Measurements from ENCODE around the gene KBTBD12. TPM values are rescaled to one million over a fixed set of nuclear protein-coding genes. Genes with fewer than 3 reads are reported as not detected.

Gene KBTBD12
- total and polyA plus RNA-seq, 2 experiments from 2014 or later = 0.07 TPM; not detected in 1

GRCh38 chr3:128014548-128014947 lies 99.5 kb downstream of the KBTBD12 start:
- Histone ChIP-seq H4K20me1 (ENCODE audit: insufficient read depth, poor library complexity, severe bottlenecking) (no peaks in the 10 kb centered on the region), H3K36me3 (replicated peaks; ENCODE audit: insufficient read depth, low read depth) (no peaks in the 10 kb centered on the region), H2AFZ (no peak overlapping the region), H3K27ac (no peak overlapping the region), H3K4me2 (no peak overlapping the region), H3K79me2 (no peaks in the 10 kb centered on the region), H3K9me3 (ENCODE audit: low read depth) (no peaks in the 10 kb centered on the region), H3K27me3 (no peaks in the 10 kb centered on the region), H3K4me3 (no peak overlapping the region), H3K9me2 (replicated peaks; ENCODE audit: insufficient read depth) (no peaks in the 10 kb centered on the region), H3K4me1 (ENCODE audit: insufficient read depth) (peaks cover 4% of the 10 kb centered on the region)
- TF ChIP-seq EZH2phosphoT487 (IDR thresholded peaks at IDR 0.05; ENCODE audit: low read depth, severe bottlenecking, unreplicated experiment) = no peak
- no peak for TF ChIP-seq CTCF (IDR thresholded peaks at IDR 0.05; ENCODE audit: poor library complexity)
- WGBS (ENCODE audit: low lambda C conversion rate, missing lambda C conversion rate) = 82% methylated on average over 3 of the region's 3 CpGs
- no peak for DNase-seq (ENCODE audit: low spot score)

GRCh38 chr3:128016502-128016901 lies 101.5 kb downstream of the KBTBD12 start:
- TF ChIP-seq CTCF (IDR thresholded peaks at IDR 0.05; ENCODE audit: poor library complexity) (no peak), EZH2 (IDR thresholded peaks at IDR 0.05; ENCODE audit: borderline replicate concordance) (no peak)
- no peaks in the 10 kb centered on the region for H3K79me2 ChIP-seq
- H3K27me3 ChIP-seq = no peaks in the 10 kb centered on the region
- H3K9me3 ChIP-seq (ENCODE audit: low read depth) = no peaks in the 10 kb centered on the region
- H4K20me1 ChIP-seq (ENCODE audit: insufficient read depth, poor library complexity, severe bottlenecking) = no peaks in the 10 kb centered on the region
- H3K4me3 ChIP-seq = no peak overlapping the region
- H3K4me1 ChIP-seq (ENCODE audit: insufficient read depth) = no peaks in the 10 kb centered on the region
- WGBS (ENCODE audit: low lambda C conversion rate, missing lambda C conversion rate) = 91% methylated on average over 1 of the region's 1 CpG
- H3K4me2 ChIP-seq = no peak overlapping the region
- no peak overlapping the region for H2AFZ ChIP-seq
- H3K9me2 ChIP-seq (replicated peaks; ENCODE audit: insufficient read depth) = no peaks in the 10 kb centered on the region
- H3K36me3 ChIP-seq (replicated peaks; ENCODE audit: insufficient read depth, low read depth) = no peaks in the 10 kb centered on the region
- DNase-seq (ENCODE audit: low spot score) = no peak
- no peak overlapping the region for H3K27ac ChIP-seq

- no peak overlapping the region for H2AFZ ChIP-seq
- WGBS (ENCODE audit: low lambda C conversion rate, missing lambda C conversion rate) = 85% methylated on average over 10 of the region's 10 CpGs
- no peaks in the 10 kb centered on the region for H3K9me3 ChIP-seq (ENCODE audit: low read depth)
- DNase-seq (ENCODE audit: low spot score) = no peak
- H3K27me3 ChIP-seq = peaks cover 7% of the 10 kb centered on the region
- H3K4me1 ChIP-seq (ENCODE audit: insufficient read depth) = no peaks in the 10 kb centered on the region
- no peaks in the 10 kb centered on the region for H3K79me2 ChIP-seq
- no peaks in the 10 kb centered on the region for H3K9me2 ChIP-seq (replicated peaks; ENCODE audit: insufficient read depth)
- no peak overlapping the region for H3K4me3 ChIP-seq
- no peaks in the 10 kb centered on the region for H4K20me1 ChIP-seq (ENCODE audit: insufficient read depth, poor library complexity, severe bottlenecking)
- no peaks in the 10 kb centered on the region for H3K36me3 ChIP-seq (replicated peaks; ENCODE audit: insufficient read depth, low read depth)
- TF ChIP-seq EZH2phosphoT487 (IDR thresholded peaks at IDR 0.05; ENCODE audit: low read depth, severe bottlenecking, unreplicated experiment) (no peak), EZH2 (IDR thresholded peaks at IDR 0.05; ENCODE audit: borderline replicate concordance) (no peak), CTCF (IDR thresholded peaks at IDR 0.05; ENCODE audit: poor library complexity) (no peak)
- H3K4me2 ChIP-seq = no peak overlapping the region
- no peak overlapping the region for H3K27ac ChIP-seq
These were observed 106.8 kb downstream of the KBTBD12 start for GRCh38 chr3:128021768-128022372.

- H4K20me1 ChIP-seq (ENCODE audit: insufficient read depth, poor library complexity, severe bottlenecking) = no peaks in the 10 kb centered on the region
- H3K27me3 ChIP-seq = no peaks in the 10 kb centered on the region
- H3K9me3 ChIP-seq (ENCODE audit: low read depth) = no peaks in the 10 kb centered on the region
- TF ChIP-seq EZH2 (IDR thresholded peaks at IDR 0.05; ENCODE audit: borderline replicate concordance) = no peak
- no peak for TF ChIP-seq EZH2phosphoT487 (IDR thresholded peaks at IDR 0.05; ENCODE audit: low read depth, severe bottlenecking, unreplicated experiment)
- no peak for TF ChIP-seq CTCF (IDR thresholded peaks at IDR 0.05; ENCODE audit: poor library complexity)
- H3K9me2 ChIP-seq (replicated peaks; ENCODE audit: insufficient read depth) = no peaks in the 10 kb centered on the region
- H3K27ac ChIP-seq = no peak overlapping the region
- no peak overlapping the region for H3K4me3 ChIP-seq
- no peaks in the 10 kb centered on the region for H3K36me3 ChIP-seq (replicated peaks; ENCODE audit: insufficient read depth, low read depth)
- no peak for DNase-seq (ENCODE audit: low spot score)
- H3K79me2 ChIP-seq = no peaks in the 10 kb centered on the region
- peaks cover 4% of the 10 kb centered on the region for H3K4me1 ChIP-seq (ENCODE audit: insufficient read depth)
- no peak overlapping the region for H2AFZ ChIP-seq
- H3K4me2 ChIP-seq = no peak overlapping the region
These were observed 118.1 kb downstream of the KBTBD12 start for GRCh38 chr3:128033102-128033501.
